Measurements from ENCODE around the gene WDR91.

Gene WDR91

DNA sequence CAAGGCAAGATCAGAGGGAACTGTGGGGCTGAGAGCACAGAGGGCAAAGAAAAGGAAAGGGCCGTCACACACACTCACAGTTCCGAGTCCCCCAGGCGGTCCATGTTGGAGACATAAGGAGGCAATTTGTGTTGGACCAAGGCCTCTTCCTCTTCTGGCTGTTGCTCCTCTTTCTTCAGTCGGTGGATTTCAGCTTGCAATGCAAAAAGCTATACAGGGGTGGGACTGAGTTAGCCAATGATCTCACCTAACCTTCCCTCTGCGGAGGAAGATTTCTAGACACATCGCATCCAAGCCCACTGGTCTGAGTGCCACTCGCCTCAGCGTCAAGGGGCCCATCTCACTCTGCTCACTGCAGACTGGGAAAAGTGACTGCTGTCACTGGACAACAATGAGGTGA lies 5.5 kb downstream of the WDR91 start:
- Histone ChIP-seq H4K20me1 (ENCODE audit: insufficient read depth) (no peaks in the 10 kb centered on the region), H2AFZ (ENCODE audit: low read depth) (no peak overlapping the region), H3K27ac (no peak overlapping the region), H3K27me3 (ENCODE audit: insufficient read depth, low read depth) (no peaks in the 10 kb centered on the region), H3K36me3 (ENCODE audit: insufficient read depth) (no peaks in the 10 kb centered on the region), H3K4me2 (no peak overlapping the region), H3K79me2 (ENCODE audit: insufficient read depth, low read depth) (no peaks in the 10 kb centered on the region), H3K9ac (no peak overlapping the region), H3K4me3 (IDR thresholded peaks at IDR 0.05; ENCODE audit: insufficient read depth, low read depth, low read length) (no peak overlapping the region), H3K4me1 (ENCODE audit: low read depth, poor library complexity, severe bottlenecking) (peaks cover 6% of the 10 kb centered on the region)
- TF ChIP-seq, protein P1, sequence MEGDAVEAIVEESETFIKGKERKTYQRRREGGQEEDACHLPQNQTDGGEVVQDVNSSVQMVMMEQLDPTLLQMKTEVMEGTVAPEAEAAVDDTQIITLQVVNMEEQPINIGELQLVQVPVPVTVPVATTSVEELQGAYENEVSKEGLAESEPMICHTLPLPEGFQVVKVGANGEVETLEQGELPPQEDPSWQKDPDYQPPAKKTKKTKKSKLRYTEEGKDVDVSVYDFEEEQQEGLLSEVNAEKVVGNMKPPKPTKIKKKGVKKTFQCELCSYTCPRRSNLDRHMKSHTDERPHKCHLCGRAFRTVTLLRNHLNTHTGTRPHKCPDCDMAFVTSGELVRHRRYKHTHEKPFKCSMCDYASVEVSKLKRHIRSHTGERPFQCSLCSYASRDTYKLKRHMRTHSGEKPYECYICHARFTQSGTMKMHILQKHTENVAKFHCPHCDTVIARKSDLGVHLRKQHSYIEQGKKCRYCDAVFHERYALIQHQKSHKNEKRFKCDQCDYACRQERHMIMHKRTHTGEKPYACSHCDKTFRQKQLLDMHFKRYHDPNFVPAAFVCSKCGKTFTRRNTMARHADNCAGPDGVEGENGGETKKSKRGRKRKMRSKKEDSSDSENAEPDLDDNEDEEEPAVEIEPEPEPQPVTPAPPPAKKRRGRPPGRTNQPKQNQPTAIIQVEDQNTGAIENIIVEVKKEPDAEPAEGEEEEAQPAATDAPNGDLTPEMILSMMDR (conservative IDR thresholded peaks at IDR 0.05; ENCODE audit: low read depth, low read length) = no peak

DNA sequence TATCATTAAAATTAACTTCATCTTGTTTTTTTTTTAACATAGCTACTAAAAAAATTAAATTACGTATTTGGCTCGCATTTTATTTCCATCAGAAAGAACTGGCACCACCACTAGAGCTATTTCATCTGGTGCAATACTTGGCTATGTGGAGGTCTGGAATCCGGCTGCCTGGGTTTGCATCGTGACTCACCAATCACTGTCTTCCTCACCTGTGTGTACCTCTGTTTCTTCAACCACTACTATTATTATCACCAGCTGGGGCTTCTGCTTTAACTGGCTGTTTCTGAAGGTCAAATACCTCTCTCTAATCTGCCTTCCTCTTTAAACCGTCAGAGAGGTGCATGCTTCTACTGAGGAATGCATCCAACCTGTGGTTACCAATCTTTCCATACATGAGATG lies 6.5 kb downstream of the WDR91 start:
- H3K4me1 ChIP-seq (ENCODE audit: low read depth, poor library complexity, severe bottlenecking) = no peaks in the 10 kb centered on the region
- no peaks in the 10 kb centered on the region for H3K27me3 ChIP-seq (ENCODE audit: insufficient read depth, low read depth)
- H3K27ac ChIP-seq = no peak overlapping the region
- TF ChIP-seq, protein P1 (conservative IDR thresholded peaks at IDR 0.05; ENCODE audit: low read depth, low read length) = no peak
- no peak overlapping the region for H3K4me2 ChIP-seq
- no peaks in the 10 kb centered on the region for H3K36me3 ChIP-seq (ENCODE audit: insufficient read depth)
- no peak overlapping the region for H3K4me3 ChIP-seq (IDR thresholded peaks at IDR 0.05; ENCODE audit: insufficient read depth, low read depth, low read length)
- no peak overlapping the region for H2AFZ ChIP-seq (ENCODE audit: low read depth)
- H4K20me1 ChIP-seq (ENCODE audit: insufficient read depth) = no peaks in the 10 kb centered on the region
- no peak overlapping the region for H3K9ac ChIP-seq
- H3K79me2 ChIP-seq (ENCODE audit: insufficient read depth, low read depth) = no peaks in the 10 kb centered on the region

DNA sequence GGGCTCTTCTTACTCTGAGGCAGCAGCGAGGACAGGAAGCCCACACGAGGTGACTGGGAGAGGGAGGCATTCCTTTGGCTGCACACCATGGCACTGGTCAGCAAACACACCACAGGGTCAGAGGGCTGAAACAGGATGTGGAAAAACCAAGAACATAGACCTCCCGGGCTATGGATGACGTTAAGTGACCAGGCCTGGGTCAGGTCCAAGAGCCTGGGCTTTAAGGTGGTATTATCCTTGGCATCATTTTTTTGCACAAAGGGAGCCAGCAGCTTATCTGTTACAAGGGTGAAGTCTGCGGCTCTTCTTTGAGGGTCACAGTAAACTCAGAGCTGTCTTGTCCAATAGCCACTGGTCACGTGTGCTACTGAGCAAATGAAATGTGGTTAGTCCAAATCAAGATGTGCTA lies 7.0 kb downstream of the WDR91 start:
- Histone ChIP-seq H3K4me1 (ENCODE audit: low read depth, poor library complexity, severe bottlenecking) (no peaks in the 10 kb centered on the region), H3K79me2 (ENCODE audit: insufficient read depth, low read depth) (no peaks in the 10 kb centered on the region), H3K36me3 (ENCODE audit: insufficient read depth) (no peaks in the 10 kb centered on the region), H3K27ac (no peak overlapping the region), H3K9ac (no peak overlapping the region), H3K4me2 (no peak overlapping the region), H4K20me1 (ENCODE audit: insufficient read depth) (no peaks in the 10 kb centered on the region), H2AFZ (ENCODE audit: low read depth) (no peak overlapping the region), H3K27me3 (ENCODE audit: insufficient read depth, low read depth) (no peaks in the 10 kb centered on the region), H3K4me3 (IDR thresholded peaks at IDR 0.05; ENCODE audit: insufficient read depth, low read depth, low read length) (no peak overlapping the region)
- TF ChIP-seq, protein P1 (conservative IDR thresholded peaks at IDR 0.05; ENCODE audit: low read depth, low read length) = no peak

DNA sequence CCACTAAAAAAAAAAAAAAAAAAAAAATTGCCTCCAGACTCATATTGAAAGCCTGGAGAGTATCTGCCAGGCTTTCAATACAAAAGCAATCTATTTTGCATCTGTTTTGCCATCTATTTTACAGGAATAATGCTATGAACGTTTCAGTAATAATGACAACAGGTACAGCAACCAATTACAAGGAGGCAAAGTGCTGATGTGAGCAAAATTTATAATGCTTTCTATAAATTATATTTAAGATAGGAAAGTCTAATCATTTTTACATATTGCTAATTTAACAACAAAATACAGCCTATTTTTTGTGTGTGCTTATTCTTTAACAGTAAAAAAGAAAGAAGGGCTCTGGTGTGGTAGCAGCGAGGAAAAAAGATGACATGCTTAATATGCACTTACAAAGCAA lies 10.0 kb downstream of the WDR91 start:
- TF ChIP-seq, protein P1 (conservative IDR thresholded peaks at IDR 0.05; ENCODE audit: low read depth, low read length) = no peak
- H3K27me3 ChIP-seq (ENCODE audit: insufficient read depth, low read depth) = no peaks in the 10 kb centered on the region

More for the DNA sequence above, 10.0 kb downstream of the WDR91 start:
- Histone ChIP-seq H3K27ac (no peak overlapping the region), H3K4me3 (IDR thresholded peaks at IDR 0.05; ENCODE audit: insufficient read depth, low read depth, low read length) (no peak overlapping the region), H3K4me2 (no peak overlapping the region), H3K4me1 (ENCODE audit: low read depth, poor library complexity, severe bottlenecking) (no peaks in the 10 kb centered on the region), H3K79me2 (ENCODE audit: insufficient read depth, low read depth) (no peaks in the 10 kb centered on the region), H4K20me1 (ENCODE audit: insufficient read depth) (no peaks in the 10 kb centered on the region), H3K9ac (no peak overlapping the region), H2AFZ (ENCODE audit: low read depth) (no peak overlapping the region), H3K36me3 (ENCODE audit: insufficient read depth) (no peaks in the 10 kb centered on the region)

Data from KMS-11 (cell line).